Measurements from ENCODE around the gene POFUT2. TPM values are rescaled to one million over a fixed set of nuclear protein-coding genes. Genes with fewer than 3 reads are reported as not detected.

The POFUT2 gene
- polyA plus RNA-seq, 1 donor from 2014 or later = 5.9 TPM

DNA sequence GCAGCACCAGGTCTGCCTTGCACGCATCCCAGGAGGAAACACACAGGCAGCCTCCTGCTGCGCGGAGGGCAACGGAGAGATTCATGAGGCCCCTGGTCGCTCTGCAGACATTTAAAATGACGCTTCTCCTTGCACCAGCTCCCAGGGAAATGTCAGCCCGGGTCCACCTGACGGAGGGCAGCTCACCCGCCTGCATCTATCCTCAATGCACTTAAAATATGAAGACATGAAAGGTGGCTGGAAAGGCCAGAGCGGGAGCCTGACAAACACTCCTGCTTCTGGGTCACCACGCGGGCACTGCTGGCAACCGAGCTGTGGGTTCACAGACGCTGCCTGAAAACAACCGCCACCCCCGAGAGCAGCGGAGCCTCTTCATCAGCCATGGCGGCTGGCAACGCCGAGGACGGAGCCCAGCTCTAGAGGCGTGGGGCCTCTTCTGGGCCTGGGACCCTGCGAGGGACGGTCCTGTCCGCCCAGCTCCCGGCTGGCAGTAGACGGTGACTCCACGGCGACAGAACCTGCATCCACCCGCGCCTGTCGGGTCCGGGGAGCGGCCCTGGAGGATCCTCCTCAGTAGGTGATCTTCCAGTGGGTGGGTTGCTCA, 22.7 kb downstream of the POFUT2 start:
- H3K9me3 Mint-ChIP-seq = no peaks in the 10 kb centered on the region
- H3K27ac Mint-ChIP-seq = no peak overlapping the region
- H3K4me1 Mint-ChIP-seq = peaks cover 0 to 2% (median 0%) of the 10 kb centered on the region in 3 donors
- peaks cover 7% of the 10 kb centered on the region for H3K36me3 Mint-ChIP-seq
- H3K27me3 Mint-ChIP-seq = no peaks in the 10 kb centered on the region
- H3K4me3 Mint-ChIP-seq = no peak overlapping the region

- Mint-ChIP-seq H3K36me3 (peaks cover 5% of the 10 kb centered on the region), H3K4me3 (no peak overlapping the region), H3K27me3 (no peaks in the 10 kb centered on the region), H3K27ac (no peak overlapping the region), H3K4me1 (peaks cover 0 to 2% (median 0%) of the 10 kb centered on the region in 3 donors), H3K9me3 (no peaks in the 10 kb centered on the region)
Measured at GRCh38 chr21:45264146-45264911, 23.4 kb downstream of the POFUT2 start.

GRCh38 chr21:45263534-45263933, 24.2 kb downstream of the POFUT2 start:
- Mint-ChIP-seq H3K4me1 (peaks cover 0 to 2% (median 0%) of the 10 kb centered on the region in 3 donors), H3K4me3 (no peak overlapping the region), H3K36me3 (peaks cover 5% of the 10 kb centered on the region), H3K27me3 (no peaks in the 10 kb centered on the region), H3K9me3 (no peaks in the 10 kb centered on the region), H3K27ac (no peak overlapping the region)

DNA sequence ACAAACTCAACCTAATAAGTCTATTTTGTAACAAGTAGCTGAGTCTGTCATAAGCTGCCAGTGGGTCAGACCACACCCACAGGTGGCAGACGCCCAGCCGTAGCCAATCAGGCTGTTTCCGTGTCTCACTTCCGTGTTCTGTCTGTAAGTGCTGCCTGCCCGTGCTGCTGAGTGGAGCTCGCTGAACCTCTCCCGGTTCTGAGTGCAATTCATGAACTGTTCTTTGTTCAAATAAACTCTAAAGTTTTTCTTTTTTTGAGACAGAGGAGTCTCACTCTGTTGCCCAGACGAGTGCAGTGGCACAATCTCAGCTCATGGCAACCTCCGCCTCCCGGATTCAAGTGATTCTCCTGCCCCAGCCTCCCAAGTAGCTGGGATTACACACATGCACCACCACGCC, 25.1 kb downstream of the POFUT2 start:
- Mint-ChIP-seq H3K4me1 (peaks cover 0 to 2% (median 0%) of the 10 kb centered on the region in 3 donors), H3K9me3 (no peaks in the 10 kb centered on the region), H3K36me3 (peaks cover 4% of the 10 kb centered on the region), H3K27ac (peak overlapping the region in 1 of 3 donors; percentile 67), H3K27me3 (no peaks in the 10 kb centered on the region), H3K4me3 (no peak overlapping the region)

DNA sequence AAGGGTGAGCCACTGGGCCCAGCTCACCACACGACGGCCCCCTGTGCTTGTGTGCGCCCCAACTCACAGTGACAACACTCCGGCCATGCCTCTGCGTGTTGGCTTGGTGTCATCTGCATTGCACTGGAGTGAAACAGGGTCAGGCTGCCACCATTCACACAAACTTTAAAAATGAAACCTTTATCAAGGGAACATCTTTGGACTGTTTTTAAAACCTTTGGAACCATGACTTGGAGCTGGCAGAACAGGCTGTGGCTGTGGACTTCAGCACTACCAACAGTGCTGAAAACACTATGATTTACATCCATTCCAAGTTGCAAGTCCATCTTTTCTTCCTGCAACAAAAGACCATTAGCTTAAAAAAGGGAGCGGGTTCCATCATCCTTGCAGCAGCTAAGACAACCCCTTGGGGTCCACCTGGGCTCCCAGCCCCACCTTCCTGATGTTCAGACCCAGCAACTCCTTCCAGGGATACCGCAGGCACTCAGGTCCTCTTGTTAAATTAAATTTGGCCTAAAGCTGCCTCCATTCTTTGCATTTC, 25.6 kb downstream of the POFUT2 start:
- Mint-ChIP-seq H3K36me3 (peaks cover 3% of the 10 kb centered on the region), H3K27ac (peak overlapping the region in 1 of 3 donors; percentile 67), H3K27me3 (no peaks in the 10 kb centered on the region), H3K4me3 (no peak overlapping the region), H3K9me3 (no peaks in the 10 kb centered on the region), H3K4me1 (peaks cover 0 to 2% (median 0%) of the 10 kb centered on the region in 3 donors)

DNA sequence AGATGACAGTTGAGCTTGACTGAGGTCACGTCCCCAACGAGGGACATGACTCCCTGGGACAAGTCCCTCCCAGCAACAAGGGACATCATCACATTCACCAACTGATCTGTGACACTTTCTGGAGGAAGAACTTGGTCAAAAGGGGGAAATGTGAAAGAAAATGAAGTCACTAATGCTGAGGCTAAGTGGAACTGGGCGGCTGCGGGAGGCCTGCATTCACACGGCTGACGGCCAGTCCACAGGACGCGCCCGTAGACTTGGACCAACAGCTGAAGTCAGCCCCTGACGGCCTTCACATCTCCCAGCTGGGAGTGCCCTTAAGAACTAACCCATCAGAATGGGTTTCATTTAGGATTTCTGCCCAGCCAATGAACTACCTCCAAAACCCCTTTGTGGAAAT, 26.6 kb downstream of the POFUT2 start:
- Mint-ChIP-seq H3K4me3 (peak overlapping the region in 1 of 4 donors; percentile 23), H3K27ac (no peak overlapping the region), H3K4me1 (peaks cover 0 to under 1% (median 0%) of the 10 kb centered on the region in 3 donors), H3K9me3 (no peaks in the 10 kb centered on the region), H3K36me3 (peaks cover 3% of the 10 kb centered on the region), H3K27me3 (no peaks in the 10 kb centered on the region)

GRCh38 chr21:45260191-45260825, 27.4 kb downstream of the POFUT2 start:
- Mint-ChIP-seq H3K27me3 (no peaks in the 10 kb centered on the region), H3K9me3 (no peaks in the 10 kb centered on the region), H3K4me1 (peaks cover 0 to 5% (median 0%) of the 10 kb centered on the region in 3 donors), H3K36me3 (peaks cover 3% of the 10 kb centered on the region), H3K27ac (no peak overlapping the region), H3K4me3 (no peak overlapping the region)

DNA sequence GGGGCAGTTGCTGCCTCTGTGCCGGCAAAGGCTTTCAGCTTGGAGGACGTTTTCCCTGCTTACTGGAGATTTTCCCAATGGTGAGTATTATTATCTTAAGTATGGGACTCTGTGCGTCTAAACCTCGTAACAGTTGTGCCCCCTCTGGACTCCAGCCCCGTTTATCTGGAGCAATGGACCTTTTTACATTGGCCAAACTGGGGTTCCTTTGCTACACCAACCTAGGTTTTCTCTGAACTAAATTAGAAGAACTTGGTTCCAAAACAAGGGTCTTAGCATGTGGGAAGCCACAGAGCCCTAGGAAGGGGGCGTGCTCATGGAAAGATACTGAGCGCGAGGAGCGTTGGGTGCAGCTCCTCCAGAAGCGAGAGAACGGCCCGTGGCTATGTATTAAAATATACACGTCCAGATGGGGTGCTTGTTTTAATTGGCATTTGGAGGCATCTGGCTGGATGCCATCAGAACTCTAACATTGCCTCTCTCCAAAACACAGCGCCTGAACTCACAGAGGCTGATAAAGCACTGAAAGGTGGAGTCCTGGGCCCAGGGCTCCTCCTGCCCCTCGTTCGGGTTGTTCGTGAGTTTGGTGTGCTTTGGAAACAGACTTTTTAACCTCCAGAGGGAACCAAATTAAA, 28.4 kb downstream of the POFUT2 start:
- Mint-ChIP-seq H3K4me3 (no peak overlapping the region), H3K36me3 (peaks cover 3% of the 10 kb centered on the region), H3K27me3 (peaks cover 5% of the 10 kb centered on the region), H3K4me1 (peaks cover 0 to 11% (median 5%) of the 10 kb centered on the region in 3 donors), H3K9me3 (no peaks in the 10 kb centered on the region), H3K27ac (no peak overlapping the region)

DNA sequence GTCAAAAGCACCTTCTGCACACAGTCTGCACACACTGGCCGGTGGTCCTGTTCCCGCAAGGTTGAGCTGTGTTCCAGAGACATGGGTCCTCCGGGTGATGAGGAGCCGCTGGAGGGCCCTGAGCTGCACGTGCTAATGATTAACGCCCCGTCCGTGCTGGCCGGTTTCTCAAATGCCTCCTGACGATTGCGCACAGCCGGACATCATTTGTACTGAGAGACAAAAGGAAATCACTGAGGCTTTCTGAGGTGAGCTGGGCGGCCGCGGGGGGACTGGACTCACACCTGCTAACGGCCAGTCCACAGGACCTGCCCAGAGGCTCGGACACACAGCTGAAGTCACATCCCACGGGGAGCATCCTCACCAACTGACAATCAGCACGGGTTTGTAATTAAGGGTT, 29.2 kb downstream of the POFUT2 start:
- Mint-ChIP-seq H3K27me3 (peaks cover 7% of the 10 kb centered on the region), H3K9me3 (no peaks in the 10 kb centered on the region), H3K4me3 (no peak overlapping the region), H3K36me3 (no peaks in the 10 kb centered on the region), H3K27ac (no peak overlapping the region), H3K4me1 (peaks cover 0 to 12% (median 5%) of the 10 kb centered on the region in 3 donors)

GRCh38 chr21:45257673-45258341, 29.9 kb downstream of the POFUT2 start:
- Mint-ChIP-seq H3K4me3 (no peak overlapping the region), H3K9me3 (no peaks in the 10 kb centered on the region), H3K27me3 (peaks cover 9% of the 10 kb centered on the region)

DNA sequence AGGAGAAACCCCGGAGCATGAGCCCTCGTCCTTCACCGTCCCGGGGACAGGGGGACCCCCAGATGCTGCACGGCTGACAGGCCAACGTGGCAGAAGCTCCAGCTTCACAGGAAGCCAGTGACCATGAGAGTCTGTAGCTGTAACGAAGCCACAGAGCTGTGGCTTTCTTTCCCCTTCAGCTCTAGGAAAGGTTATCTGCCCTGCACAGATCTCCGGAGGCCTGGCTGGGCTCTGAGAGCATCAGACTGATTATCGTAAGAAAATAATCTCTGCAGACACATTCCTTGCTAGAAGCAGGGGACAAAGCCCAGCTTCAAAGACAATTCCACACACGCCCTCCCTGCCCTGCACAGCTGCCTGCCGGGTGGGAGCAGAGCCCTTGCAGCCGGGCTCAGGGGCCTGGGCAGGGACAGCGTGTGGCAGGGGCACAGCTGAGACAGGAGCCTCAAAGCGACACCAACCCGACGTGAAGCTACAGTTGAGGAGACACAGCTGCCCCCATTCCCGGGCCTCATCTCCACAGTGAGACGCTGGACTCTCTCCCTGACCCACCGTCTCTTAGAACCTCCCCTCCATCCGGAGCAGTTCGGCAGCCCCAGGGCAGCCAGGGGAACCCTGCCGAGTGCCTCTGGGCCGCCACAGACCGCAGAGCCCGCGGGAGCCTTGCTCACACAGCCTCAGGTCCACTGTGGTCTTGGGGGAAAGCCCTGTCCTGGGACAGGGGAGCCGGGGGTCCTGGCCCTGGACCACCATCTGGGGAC, 30.6 kb downstream of the POFUT2 start:
- Mint-ChIP-seq H3K4me1 (peaks cover 0 to 12% (median 5%) of the 10 kb centered on the region in 3 donors), H3K27me3 (peaks cover 9% of the 10 kb centered on the region), H3K9me3 (no peaks in the 10 kb centered on the region), H3K4me3 (peak overlapping the region in 2 of 4 donors; percentile 28 to 58), H3K27ac (no peak overlapping the region), H3K36me3 (no peaks in the 10 kb centered on the region)

More at GRCh38 chr21:45257673-45258341, 29.9 kb downstream of the POFUT2 start:
- H3K36me3 Mint-ChIP-seq = no peaks in the 10 kb centered on the region
- peaks cover 0 to 12% (median 5%) of the 10 kb centered on the region in 3 donors for H3K4me1 Mint-ChIP-seq
- no peak overlapping the region for H3K27ac Mint-ChIP-seq

- peak overlapping the region in 2 of 4 donors; percentile 28 to 58 for H3K4me3 Mint-ChIP-seq
- no peaks in the 10 kb centered on the region for H3K36me3 Mint-ChIP-seq
- H3K9me3 Mint-ChIP-seq = no peaks in the 10 kb centered on the region
- peaks cover 0 to 12% (median 5%) of the 10 kb centered on the region in 3 donors for H3K4me1 Mint-ChIP-seq
- H3K27ac Mint-ChIP-seq = no peak overlapping the region
- H3K27me3 Mint-ChIP-seq = peaks cover 9% of the 10 kb centered on the region
Measured at GRCh38 chr21:45256021-45256911, 31.4 kb downstream of the POFUT2 start.
